ENCODE measurements around the gene KCNE3. TPM values are rescaled to one million over a fixed set of nuclear protein-coding genes. Genes with fewer than 3 reads are reported as not detected.

KCNE3 gene
- 1 to 10 TPM; 2.6 to 7.5 TPM for total RNA-seq
- long read RNA-seq = 0 reads

DNA sequence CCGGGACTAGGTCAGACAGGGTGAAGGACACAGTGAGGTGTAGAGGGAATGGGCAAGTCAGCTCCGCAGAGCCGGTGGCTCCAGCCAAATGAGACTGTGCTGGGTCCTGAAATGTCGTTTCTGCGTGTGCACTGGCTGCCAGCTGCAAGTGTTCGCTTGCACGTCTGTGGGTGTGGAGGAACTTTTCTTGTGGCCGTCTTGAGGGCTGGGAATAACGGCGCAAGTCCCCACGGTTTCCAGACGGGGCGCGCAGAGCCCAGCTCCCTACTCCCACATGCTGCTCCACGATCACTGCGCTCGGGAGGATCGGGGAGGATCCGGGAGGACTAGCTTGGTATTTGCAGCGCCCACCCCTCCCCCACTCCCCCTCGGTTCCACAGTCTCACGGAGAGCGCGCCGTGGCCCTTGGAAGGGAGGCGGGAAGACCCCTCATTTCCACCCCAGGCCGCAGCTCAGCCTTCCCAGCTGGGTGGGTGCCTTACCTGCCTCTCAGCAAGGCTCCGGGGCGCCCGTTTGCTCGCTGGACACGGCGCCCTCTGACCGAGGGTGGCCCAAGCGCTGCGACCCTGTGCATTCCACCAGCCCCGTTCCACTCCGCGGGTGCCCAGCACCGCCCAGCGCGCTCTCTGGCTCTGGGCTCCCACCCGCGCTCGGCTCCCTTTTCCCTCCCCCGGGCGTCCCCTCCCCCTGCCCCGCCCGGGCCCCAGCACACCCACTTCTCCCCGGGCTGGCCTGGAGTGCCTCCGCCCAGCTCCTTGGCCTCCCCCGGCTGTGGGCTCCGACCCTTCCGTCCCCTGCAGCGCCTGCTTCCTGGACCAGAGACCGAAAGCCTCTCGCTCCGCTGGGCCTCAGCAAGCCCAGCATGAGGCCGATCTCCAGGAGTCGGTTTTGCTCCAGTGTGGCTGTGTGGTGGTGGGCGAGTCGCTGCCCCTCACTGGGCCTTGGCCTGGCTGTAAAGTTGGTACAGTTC, at the start of gene KCNE3:
KCNE3 (minus strand) TSS at position 634 of the 970 bp plus-strand sequence. CDS start 9,986 bp downstream, outside the sequence.
- ATAC-seq = peak; percentile 86 to 94
- intact Hi-C loops (cut with DNase I) = no loop called here

GRCh38 chr11:74507582-74507981, 40.2 kb upstream of the KCNE3 start:
- no peak for ATAC-seq
- intact Hi-C loops (cut with DNase I) = no loop called here

More for the DNA sequence above, at the start of gene KCNE3:
- peak; percentile 59 for DNase-seq

GRCh38 chr11:74506823-74507222, 39.5 kb upstream of the KCNE3 start:
- intact Hi-C loops (cut with DNase I) = no loop called here
- DNase-seq (no peak), ATAC-seq (no peak)

More at GRCh38 chr11:74507582-74507981, 40.2 kb upstream of the KCNE3 start:
- no peak for DNase-seq

- intact Hi-C loops (cut with DNase I) = no loop called here
- DNase-seq (no peak), ATAC-seq (no peak)
Measured at GRCh38 chr11:74505911-74506310, 38.6 kb upstream of the KCNE3 start.

- DNase-seq = no peak
- intact Hi-C loops (cut with DNase I) = no loop called here
- no peak for ATAC-seq
Measured at GRCh38 chr11:74504100-74504691, 36.8 kb upstream of the KCNE3 start.

DNA sequence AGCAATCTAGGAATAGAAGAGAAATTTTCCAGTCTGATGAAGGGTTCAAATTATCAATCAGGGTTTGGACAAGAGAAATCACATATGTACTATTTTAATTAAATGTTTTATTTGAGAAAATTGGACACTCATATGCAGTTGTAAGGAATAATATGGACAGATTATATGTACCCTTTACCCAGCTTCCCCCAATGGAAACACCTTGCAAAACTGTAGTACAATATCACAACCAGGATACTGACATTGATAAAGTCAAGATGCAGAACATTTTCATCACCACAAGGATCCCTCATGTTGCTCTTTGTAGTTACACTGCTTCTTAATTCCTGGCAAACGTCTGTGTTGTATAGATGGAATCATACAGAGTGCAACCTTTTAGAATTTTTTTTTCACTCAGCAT, 27.6 kb upstream of the KCNE3 start:
- DNase-seq (no peak), ATAC-seq (no peak)
- intact Hi-C loops (cut with DNase I) = no loop called here

DNA sequence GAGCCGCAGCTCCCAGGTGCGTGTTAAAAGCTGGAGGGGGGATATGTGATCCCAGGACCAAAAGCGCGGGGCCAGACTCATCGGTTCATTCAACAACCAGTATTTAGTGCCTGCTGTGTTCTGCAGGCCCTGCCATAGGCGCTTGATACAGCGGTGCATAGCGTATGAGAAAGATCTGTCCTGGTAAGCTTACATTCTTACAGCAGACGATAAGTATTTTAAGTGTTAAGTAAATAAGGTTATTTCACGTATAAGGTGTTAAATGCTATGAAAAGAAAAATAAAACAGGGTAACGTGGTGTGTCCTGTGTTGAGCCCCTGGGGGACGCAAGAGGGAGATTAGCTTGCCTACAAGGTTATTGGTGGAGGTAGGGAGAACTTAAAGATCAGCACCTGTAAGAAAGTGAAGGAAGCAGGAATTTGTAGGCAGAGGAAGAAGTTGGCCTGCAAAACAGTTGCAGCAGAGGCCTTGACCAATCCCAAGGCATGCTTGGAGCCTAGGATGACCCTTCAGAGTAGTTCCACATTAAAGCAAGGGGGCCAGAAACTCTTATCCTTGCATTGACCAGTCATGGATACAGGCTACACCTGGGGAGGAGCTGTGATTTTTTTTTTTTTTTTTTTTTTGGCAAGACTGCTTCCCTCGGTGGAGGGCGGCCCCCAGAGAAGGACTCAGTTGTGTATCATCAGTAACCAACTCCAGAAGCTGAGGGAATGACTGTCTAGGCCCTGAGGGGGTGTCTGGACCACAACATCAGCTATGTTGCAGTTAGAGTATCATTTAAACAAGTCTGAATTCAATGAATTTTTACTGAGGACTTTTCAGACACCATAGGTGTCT, 26.7 kb upstream of the KCNE3 start:
- intact Hi-C loops (cut with DNase I) = no loop called here
- no peak for DNase-seq

GRCh38 chr11:74492974-74493790, 25.8 kb upstream of the KCNE3 start, which contains the start of gene LIPT2:
LIPT2 (minus strand) TSS chr11:74493724; CDS start chr11:74493703, 21 bp downstream.
- intact Hi-C loops (cut with DNase I) = no loop called here
- ATAC-seq (peak; percentile 98 to 99), DNase-seq (peak; percentile 98)

More for the DNA sequence above, 26.7 kb upstream of the KCNE3 start:
- peak in 1 of 2 donors; percentile 5 for ATAC-seq

DNA sequence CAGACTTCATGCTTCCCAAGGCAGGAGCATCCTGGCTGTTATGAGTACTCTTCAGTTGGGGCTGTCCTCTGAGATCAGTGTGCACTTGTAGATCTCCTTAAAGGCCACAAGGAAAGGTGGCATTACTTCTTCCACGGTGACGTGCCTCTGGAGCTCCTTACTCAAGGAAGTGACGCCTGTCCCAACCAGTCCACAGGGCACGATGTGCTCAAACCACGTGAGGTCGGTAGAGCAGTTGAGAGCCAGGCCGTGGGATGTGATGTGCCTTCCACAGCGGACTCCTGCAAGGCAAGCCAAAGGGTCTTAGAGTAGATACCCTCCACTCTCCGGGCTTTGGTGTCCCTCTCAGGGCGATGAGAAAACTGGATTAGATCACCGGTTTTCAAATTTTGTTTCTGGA, 24.7 kb upstream of the KCNE3 start:
- ATAC-seq (no peak), DNase-seq (no peak)
- intact Hi-C loops (cut with DNase I) = no loop called here

DNA sequence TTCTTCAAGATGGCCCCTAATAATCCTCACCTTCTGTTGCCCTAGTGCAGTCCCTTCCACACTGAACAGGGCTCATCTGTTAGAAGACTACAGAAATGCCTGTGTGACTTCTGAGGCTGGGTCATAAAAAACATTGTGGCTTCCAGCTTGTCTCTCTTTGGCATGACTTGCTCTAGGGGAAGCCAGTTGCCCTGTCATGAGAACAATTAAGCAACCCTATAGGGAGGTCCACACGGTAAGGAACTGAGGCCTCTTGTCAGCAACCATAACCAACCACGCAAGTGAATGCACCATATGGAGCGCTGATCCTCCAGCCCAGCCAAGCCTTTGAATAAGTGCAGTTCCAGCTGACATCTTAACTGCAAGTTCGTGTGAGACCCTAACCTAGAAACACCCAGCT, 23.6 kb upstream of the KCNE3 start:
- DNase-seq (no peak), ATAC-seq (no peak)
- intact Hi-C loops (cut with DNase I) = no loop called here

- intact Hi-C loops (cut with DNase I) = no loop called here
- ATAC-seq (no peak), DNase-seq (no peak)
Measured at GRCh38 chr11:74487875-74488274, 20.5 kb upstream of the KCNE3 start.

DNA sequence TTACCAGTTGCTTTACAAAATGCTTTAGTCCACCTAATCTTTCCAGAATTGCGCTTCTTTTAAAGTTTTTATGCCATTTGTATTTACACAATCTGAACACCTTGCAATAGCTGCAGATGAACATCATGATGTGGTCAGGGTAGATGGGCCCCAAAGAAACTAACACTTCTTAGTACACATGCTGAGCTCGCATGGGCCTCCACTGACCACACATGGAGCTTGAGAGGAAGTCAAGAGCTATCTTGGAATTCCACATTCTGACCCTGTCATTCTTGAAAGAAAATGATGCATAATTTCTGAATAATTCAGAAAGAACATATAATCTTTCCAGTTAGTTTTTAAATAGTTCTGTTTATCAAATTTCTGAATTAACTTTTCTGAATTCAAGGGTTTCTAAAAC, 18.5 kb upstream of the KCNE3 start:
- no peak for DNase-seq
- ATAC-seq = no peak
- intact Hi-C loops (cut with DNase I) = no loop called here

GRCh38 chr11:74480688-74481417, 13.5 kb upstream of the KCNE3 start:
- intact Hi-C loops (cut with DNase I) = no loop called here
- ATAC-seq = no peak
- no peak for DNase-seq

DNA sequence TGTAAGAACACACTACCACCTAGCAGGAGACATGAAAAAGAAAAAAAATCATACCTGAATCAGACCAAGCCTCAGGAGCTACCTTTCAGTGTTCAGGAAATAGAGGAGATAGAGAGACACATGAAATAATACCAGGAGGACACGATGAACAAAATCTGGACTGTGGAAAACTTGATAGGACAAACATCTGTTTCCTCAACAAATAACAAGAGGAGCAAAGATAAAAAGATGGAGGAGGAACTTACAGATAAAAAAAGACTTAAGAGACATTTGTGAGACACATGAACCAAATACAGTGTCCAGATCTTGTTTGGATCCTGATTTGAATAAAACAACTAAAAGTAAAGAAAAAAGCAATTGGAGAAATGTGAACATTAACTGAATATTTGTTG, 12.4 kb upstream of the KCNE3 start:
- ATAC-seq (no peak), DNase-seq (no peak)
- intact Hi-C loops (cut with DNase I) = no loop called here

DNA sequence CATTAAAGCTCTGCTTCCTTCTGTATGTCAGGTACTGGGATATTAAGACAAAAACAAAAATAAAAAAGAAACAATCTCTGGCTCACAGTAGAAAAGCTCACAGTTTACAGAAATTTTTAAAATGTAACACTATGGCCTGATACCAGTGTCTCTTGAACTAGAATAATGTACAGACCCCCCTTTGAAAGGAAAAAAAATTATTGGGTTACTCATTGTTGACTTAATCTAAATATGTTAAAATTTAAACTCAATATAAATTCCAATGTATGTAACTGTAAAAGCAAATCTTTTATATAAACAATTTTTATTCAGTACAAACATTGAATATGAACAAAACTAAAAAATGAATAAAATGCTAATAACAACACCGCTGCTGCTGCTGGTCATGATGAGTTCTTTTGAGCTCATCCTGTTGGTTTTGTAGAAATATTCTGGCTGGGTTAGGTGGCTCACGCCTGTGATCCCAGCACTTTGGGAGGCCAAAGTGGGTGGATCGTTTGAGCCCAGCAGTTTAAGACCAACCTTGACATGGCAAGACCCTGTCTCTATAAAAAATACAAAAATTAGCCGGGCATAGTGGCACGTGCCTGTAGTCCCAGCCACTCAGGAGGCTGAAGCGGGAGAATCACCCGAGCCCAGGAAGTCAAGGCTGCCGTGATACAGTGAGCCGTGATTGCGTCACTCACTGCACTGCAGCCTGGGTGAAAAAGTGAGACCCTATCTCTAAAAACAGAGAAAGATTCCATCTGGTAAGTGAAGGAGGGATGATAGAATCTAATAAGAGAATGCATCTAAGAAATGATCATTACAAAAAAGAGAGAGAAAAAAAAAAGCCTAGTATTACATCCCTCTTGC, 11.8 kb upstream of the KCNE3 start:
- ATAC-seq (no peak), DNase-seq (no peak)
- intact Hi-C loops (cut with DNase I) = no loop called here

- DNase-seq = no peak
Measured at GRCh38 chr11:74476536-74476935, 9.2 kb upstream of the KCNE3 start.

GRCh38 chr11:74474316-74474715, 7.0 kb upstream of the KCNE3 start:
- ATAC-seq (peak; percentile 39 to 59), DNase-seq (no peak)
- intact Hi-C loops (cut with DNase I) = no loop called here

More at GRCh38 chr11:74476536-74476935, 9.2 kb upstream of the KCNE3 start:
- intact Hi-C loops (cut with DNase I) = no loop called here
- ATAC-seq = no peak
